A549 treated with Hydrocortisone at 1 μM for 4 hours (cell line): ENCODE data around the gene GGN. TPM values are rescaled to one million over a fixed set of nuclear protein-coding genes. Genes with fewer than 3 reads are reported as not detected.

Experiments used
- total RNA-seq: library from RNA; stranded (reverse); fragments of 200-300 nt; extraction: Qiagen RNA extraction; gene quantifications from 5 replicates; pipeline ENCODE4 v1.2.3, GENCODE V29; 2022

The GGN gene
- 0.08 to 0.47 TPM (median 0.29 TPM) in 5 replicates for total RNA-seq

GRCh38 chr19:38387550-38388348 is at the start of gene GGN:
Gene GGN (minus strand): TSS chr19:38388034. CDS start chr19:38387261, 773 bp downstream.

DNA sequence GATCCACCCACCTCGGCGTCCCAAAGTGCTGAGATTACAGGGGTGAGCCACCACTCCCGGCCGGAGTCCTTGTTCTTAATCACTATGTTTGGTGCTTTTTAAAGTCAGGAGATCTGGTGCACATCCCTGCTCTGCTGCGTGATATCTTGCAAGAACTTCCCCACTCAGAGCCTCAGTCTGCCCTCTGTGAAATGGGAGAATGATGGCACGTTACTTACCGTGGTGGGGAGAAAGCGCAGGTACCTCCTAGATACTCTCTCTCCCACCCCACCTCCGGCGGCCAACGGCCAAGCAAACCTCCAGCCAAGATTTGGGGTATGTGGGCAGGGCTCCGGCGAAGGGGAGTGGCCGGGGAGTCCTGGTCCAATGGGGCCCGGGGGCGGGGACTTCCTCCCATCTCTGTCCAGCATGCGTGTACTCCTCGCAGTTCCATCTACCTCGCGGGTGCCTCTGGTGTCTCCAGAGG is 45.5 kb upstream of the GGN start, which contains the start of gene RYR1:
Gene RYR1, plus strand, starts transcription at position 424 of the 466 bp plus-strand sequence. CDS start 139 bp downstream, outside the sequence.

GRCh38 chr19:38425810-38426466 is 38.1 kb upstream of the GGN start, which contains the start of gene RASGRP4:
Gene RASGRP4 (minus strand): TSS chr19:38426219. CDS start chr19:38426091, 128 bp downstream.

DNA sequence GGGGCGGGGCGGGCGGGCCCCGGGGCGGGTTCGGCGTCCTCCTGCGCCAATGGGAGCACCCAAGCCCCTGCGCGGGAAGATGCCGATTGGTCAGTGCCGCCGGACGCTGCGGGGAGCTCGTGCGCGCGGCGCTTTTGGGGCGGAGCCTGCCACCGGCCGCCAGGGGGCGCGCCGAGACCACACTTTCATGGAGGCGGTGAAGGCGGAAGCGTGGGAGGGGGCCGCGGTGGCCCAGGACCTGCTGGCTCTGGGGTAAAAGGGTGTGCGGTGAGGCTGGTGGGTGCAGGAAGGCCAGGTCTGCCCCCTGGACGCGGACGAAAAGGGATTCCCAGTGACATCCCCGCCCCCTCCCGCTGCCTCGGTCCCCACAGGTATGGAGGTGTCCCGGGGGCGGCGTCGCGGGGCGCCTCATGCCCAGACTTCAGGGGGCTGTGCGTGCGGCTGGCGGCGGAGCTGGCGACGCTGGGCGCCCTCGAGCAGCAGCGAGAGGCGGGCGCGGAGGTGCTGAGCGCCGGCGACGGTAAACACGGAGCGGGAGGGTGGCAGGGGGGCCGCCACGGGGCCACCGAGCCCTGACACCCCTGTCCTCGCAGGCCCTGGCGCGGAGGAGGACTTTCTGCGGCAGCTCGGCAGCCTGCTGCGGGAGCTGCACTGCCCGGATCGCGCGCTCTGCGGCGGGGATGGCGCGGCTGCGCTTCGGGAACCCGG is 15.3 kb upstream of the GGN start, which contains the start of gene FAM98C:
Gene FAM98C, plus strand, starts transcription at position 127 of the 708 bp plus-strand sequence. Its CDS starts 61 bp downstream, at position 188.

DNA sequence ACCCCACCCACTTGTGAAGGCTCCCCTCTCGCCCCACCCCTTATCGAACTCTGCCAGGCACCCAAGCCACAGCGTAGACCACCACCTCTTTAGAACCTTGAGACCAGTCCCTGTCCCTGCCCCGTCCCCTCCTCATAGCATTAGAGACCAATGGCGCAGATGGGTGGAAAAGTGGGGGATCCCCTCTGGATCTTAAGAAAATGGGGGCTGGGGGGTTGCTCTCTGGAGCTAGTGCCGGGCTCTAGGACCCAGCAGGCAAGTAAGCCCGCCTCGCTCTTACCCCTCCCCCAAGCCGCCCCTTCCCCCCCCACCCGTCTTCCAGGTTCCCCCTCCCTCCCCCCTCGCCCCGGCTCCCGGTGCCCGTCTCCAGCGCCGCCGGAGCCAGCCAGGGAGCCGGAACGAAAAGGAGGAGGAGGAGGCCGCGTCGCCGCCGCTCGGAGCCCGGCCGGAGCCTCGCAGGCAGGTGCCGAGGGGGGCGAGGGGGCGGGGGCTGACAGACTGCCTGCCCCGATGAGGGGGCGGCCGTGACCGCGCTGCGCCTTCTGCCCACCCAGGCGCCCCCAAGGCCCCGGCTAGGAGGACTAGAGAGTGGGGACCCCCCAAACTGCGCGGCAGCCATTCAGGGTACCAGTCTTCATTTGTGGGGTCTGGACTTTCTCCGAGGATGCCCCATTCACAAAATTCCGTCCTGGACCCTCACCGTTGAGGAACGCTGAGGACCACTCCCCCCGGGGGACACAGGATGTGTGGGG is 691 bp upstream of the GGN start, which contains the start of gene SPRED3:
Gene SPRED3, plus strand, starts transcription at position 349 of the 752 bp plus-strand sequence. CDS start 1,606 bp downstream, outside the sequence.

DNA sequence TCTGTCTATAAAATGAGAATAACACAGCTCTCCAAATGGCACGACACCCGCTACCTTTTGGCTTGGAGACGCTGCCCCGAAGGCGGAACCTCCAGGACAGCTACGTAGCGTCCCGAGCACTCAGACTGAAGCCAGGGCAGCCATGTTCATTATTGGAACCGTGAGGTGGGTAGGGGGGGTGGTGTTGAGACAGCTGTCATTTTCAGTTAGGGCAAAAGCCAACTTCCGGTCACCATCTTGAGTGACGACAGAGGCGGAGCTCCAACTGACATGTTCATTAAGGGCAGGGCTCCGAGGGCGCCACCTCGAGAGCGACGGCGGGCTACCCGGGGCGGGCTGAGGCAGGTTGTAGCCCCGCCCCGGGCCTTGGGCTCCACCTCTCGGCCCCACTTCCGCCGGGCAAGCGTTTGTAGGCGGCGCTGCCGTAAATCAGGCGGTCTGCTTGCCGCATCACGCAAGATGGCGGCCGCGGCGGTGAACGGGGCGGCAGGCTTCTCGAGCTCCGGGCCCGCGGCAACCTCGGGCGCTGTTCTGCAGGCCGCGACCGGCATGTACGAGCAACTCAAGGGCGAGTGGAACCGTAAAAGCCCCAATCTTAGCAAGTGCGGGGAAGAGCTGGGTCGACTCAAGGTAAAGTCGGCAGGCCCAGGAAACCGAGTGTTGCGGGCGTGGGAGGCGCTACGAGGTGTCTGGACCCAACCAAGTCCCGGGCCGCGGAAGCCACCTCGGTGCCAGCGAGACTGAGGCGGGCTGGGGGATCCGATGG is 13.3 kb downstream of the GGN start, which contains the start of gene PSMD8:
Gene PSMD8, plus strand, starts transcription at position 240 of the 766 bp plus-strand sequence. Its CDS starts 31 bp downstream, at position 271.

Other genes with a start within 250 kb of the GGN start
- 4.2 to 5.0 TPM (median 4.6 TPM) in 5 replicates for gene DPF1, start 163.8 kb downstream of the GGN start, total RNA-seq
- 58.9 to 102 TPM (median 91.8 TPM) in 5 replicates for gene PPP1R14A, start 131.7 kb downstream of the GGN start, total RNA-seq
- gene SPINT2, start 123.5 kb downstream of the GGN start, total RNA-seq = 237 to 348 TPM (median 322 TPM) in 5 replicates
- 524 to 789 TPM (median 709 TPM) in 5 replicates for gene C19orf33, start 83.8 kb downstream of the GGN start, total RNA-seq
- gene YIF1B, start 72.1 kb downstream of the GGN start, total RNA-seq = 99.8 to 131 TPM (median 129 TPM) in 5 replicates
- 3.4 to 4.7 TPM (median 4.6 TPM) in 5 replicates for gene KCNK6, start 68.2 kb downstream of the GGN start, total RNA-seq
- 0.99 to 1.7 TPM (median 1.1 TPM) in 5 replicates for gene CATSPERG, start 52.2 kb downstream of the GGN start, total RNA-seq
- 451 to 530 TPM (median 488 TPM) in 5 replicates for gene PSMD8, start 13.5 kb downstream of the GGN start, total RNA-seq
- gene SPRED3, start 663 bp upstream of the GGN start, total RNA-seq = 1.7 to 2.7 TPM (median 2.5 TPM) in 5 replicates
- 16.9 to 27.2 TPM (median 24.5 TPM) in 5 replicates for gene FAM98C, start 15.1 kb upstream of the GGN start, total RNA-seq
- gene RASGRP4, start 38.2 kb upstream of the GGN start, total RNA-seq = 0.05 to 0.06 TPM in 2 of 5 replicates, not detected in the others
- gene RYR1, start 45.7 kb upstream of the GGN start, total RNA-seq = 5.2 to 6.8 TPM (median 6.4 TPM) in 5 replicates
- 0.62 to 2.4 TPM (median 1.2 TPM) in 5 replicates for gene MAP4K1, start 229.9 kb upstream of the GGN start, total RNA-seq
- 695 to 942 TPM (median 726 TPM) in 5 replicates for gene EIF3K, start 231.2 kb upstream of the GGN start, total RNA-seq